ENCODE data around the gene THYN1.

DNA sequence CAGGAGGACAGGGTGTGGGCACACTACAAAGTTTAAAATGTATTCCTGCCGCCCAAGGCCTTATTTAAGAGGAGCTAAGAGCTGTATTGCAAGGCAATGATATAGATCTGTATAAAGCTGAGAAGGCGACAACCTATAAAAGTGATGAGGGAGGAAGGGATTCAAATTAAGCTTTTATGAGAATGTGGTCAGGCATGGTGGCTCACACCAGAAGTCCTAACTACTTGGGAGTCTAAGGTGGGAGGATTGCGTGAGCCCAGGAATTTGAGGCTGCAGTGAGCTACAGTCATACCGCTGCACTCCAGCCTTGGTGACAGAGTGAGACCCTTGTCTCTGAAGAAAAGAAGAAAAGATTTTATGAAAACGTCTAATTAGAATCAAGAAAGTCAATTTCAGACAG lies 13.3 kb upstream of the THYN1 start:
- TF ChIP-seq, protein P1, sequence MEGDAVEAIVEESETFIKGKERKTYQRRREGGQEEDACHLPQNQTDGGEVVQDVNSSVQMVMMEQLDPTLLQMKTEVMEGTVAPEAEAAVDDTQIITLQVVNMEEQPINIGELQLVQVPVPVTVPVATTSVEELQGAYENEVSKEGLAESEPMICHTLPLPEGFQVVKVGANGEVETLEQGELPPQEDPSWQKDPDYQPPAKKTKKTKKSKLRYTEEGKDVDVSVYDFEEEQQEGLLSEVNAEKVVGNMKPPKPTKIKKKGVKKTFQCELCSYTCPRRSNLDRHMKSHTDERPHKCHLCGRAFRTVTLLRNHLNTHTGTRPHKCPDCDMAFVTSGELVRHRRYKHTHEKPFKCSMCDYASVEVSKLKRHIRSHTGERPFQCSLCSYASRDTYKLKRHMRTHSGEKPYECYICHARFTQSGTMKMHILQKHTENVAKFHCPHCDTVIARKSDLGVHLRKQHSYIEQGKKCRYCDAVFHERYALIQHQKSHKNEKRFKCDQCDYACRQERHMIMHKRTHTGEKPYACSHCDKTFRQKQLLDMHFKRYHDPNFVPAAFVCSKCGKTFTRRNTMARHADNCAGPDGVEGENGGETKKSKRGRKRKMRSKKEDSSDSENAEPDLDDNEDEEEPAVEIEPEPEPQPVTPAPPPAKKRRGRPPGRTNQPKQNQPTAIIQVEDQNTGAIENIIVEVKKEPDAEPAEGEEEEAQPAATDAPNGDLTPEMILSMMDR (IDR thresholded peaks at IDR 0.05; ENCODE audit: insufficient read depth, low read length, poor library complexity, severe bottlenecking): no peak
- TF ChIP-seq EZH2phosphoT487 (conservative IDR thresholded peaks at IDR 0.05; ENCODE audit: low read length): no peak

All from SU-DHL-6 (cell line).